Measurements from ENCODE around the gene RSAD1. TPM values are rescaled to one million over a fixed set of nuclear protein-coding genes. Genes with fewer than 3 reads are reported as not detected.

The RSAD1 gene
- total and polyA plus RNA-seq, 10 of the 15 experiments (the other 5 are each of a cell fraction or from before 2014, with no cell fraction given) = 2.5 to 28.1 (median 22.6) TPM

DNA sequence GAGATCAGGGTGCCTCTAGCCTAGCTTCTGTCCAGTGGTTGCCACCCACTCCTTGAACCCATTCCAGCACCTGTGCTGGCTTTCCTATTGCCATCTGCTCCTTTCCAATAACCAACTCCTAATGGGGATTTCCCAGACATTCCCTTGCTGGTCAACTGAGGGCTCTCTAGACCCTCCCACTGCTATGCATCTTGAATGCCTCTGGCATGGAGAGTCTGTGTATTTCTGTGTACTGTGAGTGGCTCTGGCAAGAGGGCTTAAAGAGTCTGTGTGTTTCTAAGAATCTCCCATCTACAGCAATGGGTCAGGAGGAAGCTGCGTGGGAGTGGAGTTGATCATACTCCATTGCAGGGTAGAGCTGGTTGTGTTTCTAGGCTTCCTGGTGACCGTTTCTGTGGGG lies 42.9 kb downstream of the RSAD1 start:
- Histone ChIP-seq H4K20me1 (ENCODE audit: control insufficient read depth, insufficient read depth) (no peaks in the 10 kb centered on the region), H3K27ac (ENCODE audit: control insufficient read depth, insufficient read depth) (no peak overlapping the region), H3K4me1 (ENCODE audit: control insufficient read depth, insufficient read depth, low read length) (no peaks in the 10 kb centered on the region), H3K79me2 (ENCODE audit: control insufficient read depth, insufficient read depth, low read length) (no peaks in the 10 kb centered on the region), H3K9ac (ENCODE audit: control insufficient read depth, insufficient read depth, low read length) (no peak overlapping the region), H2AFZ (ENCODE audit: control insufficient read depth, low read depth, low read length) (no peak overlapping the region), H3K4me2 (ENCODE audit: control insufficient read depth, insufficient read depth) (no peak overlapping the region), H3K9me3 (replicated peaks; ENCODE audit: control insufficient read depth, insufficient read depth, low read length) (no peaks in the 10 kb centered on the region), H3K27me3 (replicated peaks in 1 of 2; ENCODE audit: control insufficient read depth in 2 of 2, insufficient read depth in 2 of 2, low read length in 1 of 2) (no peaks in the 10 kb centered on the region; a peak in 1 of 4 replicates), H3K36me3 (ENCODE audit: control insufficient read depth in 2 of 2, insufficient read depth in 2 of 2, low read length in 1 of 2) (no peaks in the 10 kb centered on the region), H3K4me3 (no peak overlapping the region)
- intact Hi-C loops (cut with micrococcal nuclease; ENCODE audit: unreplicated experiment) = no loop called here
- DNase-seq (ENCODE audit: low read depth, low spot score) = no peak
- 58% methylated on average over 2 of the region's 2 CpGs for WGBS (ENCODE audit: insufficient coverage, insufficient replicate concordance, low lambda C conversion rate, missing lambda C conversion rate)
- CTCF ChIA-PET = no interaction called here
- FAIRE-seq = no peak
- SMC1A ChIA-PET (ENCODE audit: uncharacterized antibody, unreplicated experiment) = interaction anchor here (1.1 kb wide), 1 partner anchor 50 kb away, joined by 3 read pairs; no protein-coding TSS in a partner anchor
- BruUV-seq (replicated peaks) = no TSS peak
- POLR2A ChIA-PET = no interaction called here
- RAD21 ChIA-PET (ENCODE audit: unreplicated experiment) = interaction anchor here (1.0 kb wide), 1 partner anchor 40 kb away, joined by 3 read pairs; no protein-coding TSS in a partner anchor
- in situ Hi-C loops (cut with MboI) = no loop called here
- ATAC-seq = no peak
- no peak for TF ChIP-seq STAT3 (IDR thresholded peaks at IDR 0.05; ENCODE audit: low read depth, low read length)
- TF ChIP-seq, protein P1, sequence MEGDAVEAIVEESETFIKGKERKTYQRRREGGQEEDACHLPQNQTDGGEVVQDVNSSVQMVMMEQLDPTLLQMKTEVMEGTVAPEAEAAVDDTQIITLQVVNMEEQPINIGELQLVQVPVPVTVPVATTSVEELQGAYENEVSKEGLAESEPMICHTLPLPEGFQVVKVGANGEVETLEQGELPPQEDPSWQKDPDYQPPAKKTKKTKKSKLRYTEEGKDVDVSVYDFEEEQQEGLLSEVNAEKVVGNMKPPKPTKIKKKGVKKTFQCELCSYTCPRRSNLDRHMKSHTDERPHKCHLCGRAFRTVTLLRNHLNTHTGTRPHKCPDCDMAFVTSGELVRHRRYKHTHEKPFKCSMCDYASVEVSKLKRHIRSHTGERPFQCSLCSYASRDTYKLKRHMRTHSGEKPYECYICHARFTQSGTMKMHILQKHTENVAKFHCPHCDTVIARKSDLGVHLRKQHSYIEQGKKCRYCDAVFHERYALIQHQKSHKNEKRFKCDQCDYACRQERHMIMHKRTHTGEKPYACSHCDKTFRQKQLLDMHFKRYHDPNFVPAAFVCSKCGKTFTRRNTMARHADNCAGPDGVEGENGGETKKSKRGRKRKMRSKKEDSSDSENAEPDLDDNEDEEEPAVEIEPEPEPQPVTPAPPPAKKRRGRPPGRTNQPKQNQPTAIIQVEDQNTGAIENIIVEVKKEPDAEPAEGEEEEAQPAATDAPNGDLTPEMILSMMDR (IDR thresholded peaks at IDR 0.05 in 2 of 3, conservative IDR thresholded peaks at IDR 0.05 in 1 of 3; ENCODE audit: control insufficient read depth in 2 of 3, extremely low read depth in 1 of 3, insufficient read depth in 1 of 3, low read depth in 3 of 3, low read length in 3 of 3) = no peak
- no peak for TF ChIP-seq YY1 (IDR thresholded peaks at IDR 0.05; ENCODE audit: low read depth, low read length)
- TF ChIP-seq, protein P2, sequence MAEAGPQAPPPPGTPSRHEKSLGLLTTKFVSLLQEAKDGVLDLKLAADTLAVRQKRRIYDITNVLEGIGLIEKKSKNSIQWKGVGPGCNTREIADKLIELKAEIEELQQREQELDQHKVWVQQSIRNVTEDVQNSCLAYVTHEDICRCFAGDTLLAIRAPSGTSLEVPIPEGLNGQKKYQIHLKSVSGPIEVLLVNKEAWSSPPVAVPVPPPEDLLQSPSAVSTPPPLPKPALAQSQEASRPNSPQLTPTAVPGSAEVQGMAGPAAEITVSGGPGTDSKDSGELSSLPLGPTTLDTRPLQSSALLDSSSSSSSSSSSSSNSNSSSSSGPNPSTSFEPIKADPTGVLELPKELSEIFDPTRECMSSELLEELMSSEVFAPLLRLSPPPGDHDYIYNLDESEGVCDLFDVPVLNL (IDR thresholded peaks at IDR 0.05; ENCODE audit: low read depth, low read length) = no peak
- no peak for TF ChIP-seq MYB (IDR thresholded peaks at IDR 0.05; ENCODE audit: borderline replicate concordance, low read depth, low read length)
- TF ChIP-seq SMAD5 (IDR thresholded peaks at IDR 0.05; ENCODE audit: low read depth) = no peak

All from GM12878 (cell line).